Measurements from ENCODE around the gene N4BP2L2. TPM values are rescaled to one million over a fixed set of nuclear protein-coding genes. Genes with fewer than 3 reads are reported as not detected.

The N4BP2L2 gene
- polyA plus RNA-seq, 3 donors, result 22.0 to 51.1 (median 38.3) TPM

DNA sequence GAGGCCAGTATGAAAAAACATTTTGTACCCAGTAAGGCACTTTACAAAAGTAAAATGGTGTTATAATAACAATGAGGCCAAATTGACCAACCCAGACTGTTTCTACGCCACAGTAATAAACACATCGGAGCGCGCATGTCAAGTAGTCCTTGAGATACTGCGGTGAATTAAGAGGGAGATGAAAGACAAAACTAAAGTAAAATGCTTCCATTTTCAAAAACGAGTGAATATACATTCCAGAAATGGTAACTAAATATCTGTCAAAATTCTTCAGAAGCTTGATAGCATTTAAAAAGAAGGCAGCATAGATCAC, 129.6 kb downstream of the N4BP2L2 start:
- 87 to 95% (median 93%) methylated on average over 6 of the region's 6 CpGs for WGBS, 3 donors
- H3K27ac ChIP-seq (ENCODE audit: low read depth, low read length), result no peak overlapping the region

DNA sequence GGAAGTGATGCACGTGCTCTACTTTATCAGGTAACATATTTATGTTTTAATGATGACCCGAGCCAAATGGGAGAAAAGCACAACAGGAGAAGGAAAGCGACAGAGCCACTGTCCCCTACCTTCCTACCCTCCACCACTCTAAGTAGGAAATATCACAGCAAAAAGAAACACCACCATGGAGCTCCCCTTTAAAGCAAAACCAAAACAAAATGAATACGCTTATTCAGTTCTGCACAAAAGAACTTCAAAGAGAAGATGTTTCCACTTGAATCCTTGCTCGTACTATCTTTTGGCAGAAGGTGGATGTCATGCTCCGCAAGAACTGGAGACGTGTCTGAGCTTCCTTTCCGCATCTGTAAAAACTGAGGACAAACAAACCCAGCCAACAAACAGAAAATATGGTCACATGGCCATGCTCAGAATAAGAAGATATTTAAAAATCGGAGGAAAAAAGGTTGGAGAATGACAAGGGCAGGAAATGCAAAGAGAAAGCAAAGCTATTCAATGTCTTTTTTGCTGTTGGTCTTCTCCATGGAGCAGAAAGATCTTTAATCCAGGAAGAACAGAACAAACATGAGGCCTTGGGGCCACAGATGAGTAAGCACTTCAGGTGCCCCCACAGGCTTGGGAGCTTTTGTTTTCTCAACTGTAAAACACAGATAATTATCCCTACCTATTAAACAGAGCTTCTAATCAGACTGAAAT, 130.1 kb downstream of the N4BP2L2 start:
- H3K27ac ChIP-seq (ENCODE audit: low read depth, low read length), result no peak overlapping the region
- 92 to 94% (median 94%) methylated on average over 9 of the region's 9 CpGs for WGBS, 3 donors

DNA sequence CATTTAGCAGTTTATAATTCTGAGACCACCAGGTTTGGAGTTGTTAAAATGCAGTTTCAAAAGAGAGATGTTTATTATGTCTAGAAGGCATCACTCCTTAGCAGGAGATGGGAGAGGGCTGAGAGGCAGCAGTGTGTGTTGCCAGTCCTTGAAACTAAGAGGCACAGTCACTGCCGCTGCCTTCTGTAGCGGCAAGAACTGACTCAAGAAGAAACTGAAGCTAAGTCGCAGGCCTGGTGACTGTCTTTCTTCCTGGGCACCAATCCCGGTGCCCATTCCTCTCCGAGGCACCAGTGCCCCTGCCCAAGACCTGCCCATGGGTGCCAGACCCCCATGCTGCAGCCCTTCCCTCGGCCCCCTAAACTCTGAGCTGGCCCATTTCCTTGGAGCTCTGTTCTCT, 130.7 kb downstream of the N4BP2L2 start:
- no peak overlapping the region for H3K27ac ChIP-seq (ENCODE audit: low read depth, low read length)
- WGBS, 3 donors, result 95 to 97% (median 96%) methylated on average over 6 of the region's 6 CpGs

DNA sequence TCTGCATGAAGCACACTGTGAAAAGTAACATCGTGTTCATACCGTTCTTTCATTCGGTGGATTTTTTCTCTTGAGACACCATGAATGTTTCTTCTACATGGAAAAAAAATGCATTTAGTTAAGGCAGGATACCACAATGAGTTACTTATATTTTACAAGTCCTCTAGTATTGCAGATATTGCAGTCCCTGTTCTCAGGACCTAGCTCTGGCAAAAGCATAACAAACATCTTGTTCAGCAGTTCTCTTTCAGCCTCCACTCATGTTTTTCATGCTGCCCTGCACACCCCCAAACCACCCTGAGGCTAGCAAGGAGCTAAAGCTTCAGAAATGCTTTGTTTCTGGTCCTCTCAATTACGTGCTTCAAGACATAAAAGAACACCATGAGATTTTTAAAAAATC, 135.5 kb downstream of the N4BP2L2 start:
- 93 to 98% (median 96%) methylated on average over 4 of the region's 4 CpGs for WGBS, 3 donors

GRCh38 chr13:32391101-32391619, 147.4 kb downstream of the N4BP2L2 start:
- no peak overlapping the region for H3K27ac ChIP-seq (ENCODE audit: low read depth, low read length)
- WGBS, 3 donors, result 67 to 81% (median 75%) methylated on average over 4 of the region's 4 CpGs

More for the DNA sequence above, 135.5 kb downstream of the N4BP2L2 start:
- H3K27ac ChIP-seq (ENCODE audit: low read depth, low read length), result no peak overlapping the region

DNA sequence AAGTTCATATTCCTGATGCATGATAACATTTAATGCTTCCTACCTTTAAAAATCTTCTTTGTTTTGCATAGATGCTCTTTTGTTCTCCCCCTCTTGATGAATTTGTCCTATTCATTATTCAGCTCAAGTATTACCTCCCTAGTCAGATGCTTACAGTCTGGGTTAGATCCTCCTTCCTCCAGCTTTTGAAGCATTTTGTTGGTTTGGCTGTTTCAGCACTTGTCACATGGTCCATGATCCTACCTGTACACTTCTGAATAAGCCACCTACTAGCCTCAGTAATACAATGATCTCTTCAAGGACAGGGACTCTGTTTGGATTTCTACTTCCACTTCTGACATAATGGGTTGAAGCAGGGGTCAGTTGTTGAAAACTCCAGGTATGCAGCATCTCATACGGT, 148.1 kb downstream of the N4BP2L2 start:
- 78 to 97% (median 86%) methylated on average over 1 of the region's 1 CpG for WGBS, 3 donors
- no peak overlapping the region for H3K27ac ChIP-seq (ENCODE audit: low read depth, low read length)

DNA sequence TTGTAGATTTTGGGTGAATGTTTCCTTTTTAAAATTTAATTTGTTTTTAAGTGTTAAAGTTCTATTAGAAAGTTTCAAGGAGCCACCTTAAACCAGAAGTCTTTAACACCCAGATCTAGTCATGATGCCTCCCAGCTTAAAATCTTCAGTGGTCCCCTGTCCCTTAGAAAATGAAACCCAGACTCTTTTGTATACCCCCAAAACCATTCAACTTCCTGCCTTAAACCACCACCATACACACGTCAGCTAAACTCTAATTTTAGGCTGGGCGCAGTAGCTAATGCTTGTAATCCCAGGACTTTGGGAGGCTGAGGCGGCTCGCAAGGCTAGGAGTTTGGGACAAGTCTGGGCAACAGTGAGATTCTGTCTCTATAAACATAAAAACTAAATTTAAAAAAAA, 148.5 kb downstream of the N4BP2L2 start:
- 73 to 85% (median 75%) methylated on average over 4 of the region's 4 CpGs for WGBS, 3 donors
- no peak overlapping the region for H3K27ac ChIP-seq (ENCODE audit: low read depth, low read length)

DNA sequence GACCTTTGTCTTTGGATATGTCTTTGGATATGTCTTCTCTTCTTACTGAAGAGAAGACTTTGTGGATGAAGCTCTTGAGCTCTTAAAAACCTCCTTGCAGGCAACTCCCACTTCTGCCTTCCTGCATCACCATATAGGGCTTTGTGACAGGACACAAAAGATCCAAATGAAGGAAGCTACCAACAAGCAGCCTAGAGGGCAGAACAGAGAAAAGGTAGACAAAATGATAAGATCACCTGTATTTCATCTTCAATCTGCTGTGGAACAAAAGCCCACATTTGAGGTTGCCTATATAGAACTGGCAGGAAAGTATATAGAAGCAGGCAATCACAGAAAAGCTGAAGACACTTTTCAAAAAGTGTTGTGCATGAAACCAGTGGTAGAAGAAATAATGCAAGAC, 153.2 kb downstream of the N4BP2L2 start:
- no peak overlapping the region for H3K27ac ChIP-seq (ENCODE audit: low read depth, low read length)

- H3K27ac ChIP-seq (ENCODE audit: low read depth, low read length), result no peak overlapping the region
- WGBS, 3 donors, result 76 to 81% (median 76%) methylated on average over 2 of the region's 2 CpGs
Observed at GRCh38 chr13:32384702-32385101, 153.9 kb downstream of the N4BP2L2 start.

GRCh38 chr13:32383836-32384618, 154.6 kb downstream of the N4BP2L2 start:
- 78 to 88% (median 80%) methylated on average over 5 of the region's 5 CpGs for WGBS, 3 donors

More at GRCh38 chr13:32383836-32384618, 154.6 kb downstream of the N4BP2L2 start:
- H3K27ac ChIP-seq (ENCODE audit: low read depth, low read length), result no peak overlapping the region

Other genes with a start within 250 kb of the N4BP2L2 start
- gene ZAR1L, start 223.4 kb downstream of the N4BP2L2 start, polyA plus RNA-seq, result not detected
- under 1 TPM; 0.10 to 0.25 (median 0.22) TPM for gene BRCA2, start 223.3 kb downstream of the N4BP2L2 start, polyA plus RNA-seq
- gene N4BP2L1, start 110.7 kb downstream of the N4BP2L2 start, polyA plus RNA-seq, result 10 to 100 TPM in 1 of 3 donors, 1 to 10 TPM in 2; 7.6 to 16.5 (median 8.0) TPM
- 10 to 100 TPM in 1 of 3 donors, 1 to 10 TPM in 2; 3.9 to 10.3 (median 6.8) TPM for gene PDS5B, start 47.7 kb upstream of the N4BP2L2 start, polyA plus RNA-seq

Measured in adipose tissue (tissue), 3 donors.